Parathyroid adenoma (tissue), 2 donors: Measurements from ENCODE around the gene HHATL.

Source experiments
- H2AFZ ChIP-seq: fragments of 300-600 bp; sonication (generic); one replicate; pipeline ENCODE4 v1.7.0; 2017; ENCODE audit warnings: antibody characterized with exemption, mild to moderate bottlenecking
- H3K27ac ChIP-seq: fragments of 300-600 bp; sonication (generic); one replicate; pipeline ENCODE4 v1.7.0; 2017
- H3K27me3 ChIP-seq: fragments of 300-600 bp; sonication (generic); one replicate; pipeline ENCODE4 v1.7.0; 2017; ENCODE audit warnings: low read length; ENCODE audit not compliant: control insufficient read depth, insufficient read depth
- H3K36me3 ChIP-seq: fragments of 300-600 bp; sonication (generic); one replicate; pipeline ENCODE4 v1.7.0; 2017; ENCODE audit warnings: low read length; ENCODE audit not compliant: control insufficient read depth, insufficient read depth
- H3K4me1 ChIP-seq: fragments of 300-600 bp; sonication (generic); one replicate; pipeline ENCODE4 v1.7.0; 2017; ENCODE audit warnings: control low read depth
- H3K4me2 ChIP-seq: fragments of 300-600 bp; sonication (generic); one replicate; pipeline ENCODE4 v1.7.0; 2017; ENCODE audit warnings: low read length
- H3K4me3 ChIP-seq: fragments of 300-600 bp; sonication (generic); one replicate; pipeline ENCODE4 v1.7.0; 2017; ENCODE audit warnings: low read depth, low read length
- H3K79me2 ChIP-seq: fragments of 300-600 bp; sonication (generic); one replicate; pipeline ENCODE4 v1.7.0; 2017; ENCODE audit warnings: control low read depth
- H3K9ac ChIP-seq: fragments of 300-600 bp; sonication (generic); one replicate; pipeline ENCODE4 v1.7.0; 2017; ENCODE audit warnings: mild to moderate bottlenecking
- H3K9me3 ChIP-seq: fragments of 300-600 bp; sonication (generic); one replicate; pipeline ENCODE4 v1.7.0; 2017; ENCODE audit warnings: low read length; ENCODE audit not compliant: control insufficient read depth
- TF ChIP-seq, protein P1 (sequence below): fragments of 300-600 bp; sonication (generic); IDR thresholded peaks from one replicate; pipeline ENCODE4 v1.7.0; 2017; ENCODE audit warnings: antibody characterized with exemption, mild to moderate bottlenecking
- donor health status: primary hyperparathyroidism.

The HHATL gene

GRCh38 chr3:42731476-42732195 lies 29.0 kb upstream of the HHATL start:
- no peak overlapping the region for H2AFZ ChIP-seq
- H3K4me2 ChIP-seq: no peak overlapping the region
- no peak overlapping the region for H3K27ac ChIP-seq
- no peaks in the 10 kb centered on the region for H3K79me2 ChIP-seq
- no peak overlapping the region for H3K9ac ChIP-seq
- H3K36me3 ChIP-seq: no peaks in the 10 kb centered on the region
- no peak overlapping the region for H3K4me3 ChIP-seq
- TF ChIP-seq, protein P1, sequence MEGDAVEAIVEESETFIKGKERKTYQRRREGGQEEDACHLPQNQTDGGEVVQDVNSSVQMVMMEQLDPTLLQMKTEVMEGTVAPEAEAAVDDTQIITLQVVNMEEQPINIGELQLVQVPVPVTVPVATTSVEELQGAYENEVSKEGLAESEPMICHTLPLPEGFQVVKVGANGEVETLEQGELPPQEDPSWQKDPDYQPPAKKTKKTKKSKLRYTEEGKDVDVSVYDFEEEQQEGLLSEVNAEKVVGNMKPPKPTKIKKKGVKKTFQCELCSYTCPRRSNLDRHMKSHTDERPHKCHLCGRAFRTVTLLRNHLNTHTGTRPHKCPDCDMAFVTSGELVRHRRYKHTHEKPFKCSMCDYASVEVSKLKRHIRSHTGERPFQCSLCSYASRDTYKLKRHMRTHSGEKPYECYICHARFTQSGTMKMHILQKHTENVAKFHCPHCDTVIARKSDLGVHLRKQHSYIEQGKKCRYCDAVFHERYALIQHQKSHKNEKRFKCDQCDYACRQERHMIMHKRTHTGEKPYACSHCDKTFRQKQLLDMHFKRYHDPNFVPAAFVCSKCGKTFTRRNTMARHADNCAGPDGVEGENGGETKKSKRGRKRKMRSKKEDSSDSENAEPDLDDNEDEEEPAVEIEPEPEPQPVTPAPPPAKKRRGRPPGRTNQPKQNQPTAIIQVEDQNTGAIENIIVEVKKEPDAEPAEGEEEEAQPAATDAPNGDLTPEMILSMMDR: no peak
- no peaks in the 10 kb centered on the region for H3K9me3 ChIP-seq
- peaks cover 38% of the 10 kb centered on the region for H3K4me1 ChIP-seq
- H3K27me3 ChIP-seq: no peaks in the 10 kb centered on the region

DNA sequence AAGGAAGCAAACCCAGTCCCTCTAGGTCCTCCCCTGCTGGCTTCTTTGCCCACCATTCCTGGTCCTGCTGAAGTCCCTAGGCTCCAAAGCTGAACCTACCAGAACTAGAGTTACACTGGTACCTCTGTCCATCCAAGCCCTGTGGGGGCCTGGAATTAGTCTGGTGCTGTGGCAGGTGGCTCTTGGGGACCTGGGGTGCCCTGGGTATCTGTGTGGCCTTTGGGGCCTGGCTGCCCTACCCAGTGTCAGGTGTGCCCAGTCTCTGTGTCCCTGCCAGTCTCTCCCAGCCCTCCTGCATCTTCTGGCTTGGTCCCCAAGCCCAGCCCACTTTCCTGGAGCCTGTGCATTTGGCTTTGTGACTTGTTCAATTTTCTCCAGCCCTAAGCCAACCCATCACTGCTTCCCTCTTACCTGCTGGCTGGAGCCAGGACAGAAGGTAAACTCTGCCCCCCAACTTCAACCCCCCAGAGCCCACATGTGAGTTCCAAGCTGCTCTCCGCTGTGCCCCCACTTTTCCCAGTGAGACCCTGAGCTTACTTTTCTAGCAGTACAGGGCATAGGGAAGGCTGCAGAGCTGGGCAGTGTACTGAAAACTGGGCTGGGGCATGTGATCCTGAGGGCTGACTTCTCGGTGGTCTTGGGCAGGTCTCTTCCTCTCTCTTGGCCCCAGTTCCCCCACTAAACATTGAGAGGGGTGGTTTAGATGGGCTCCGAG lies 28.3 kb upstream of the HHATL start:
- Histone ChIP-seq H3K4me3 (no peak overlapping the region), H2AFZ (peak overlapping the region; percentile 35), H3K4me1 (peaks cover 34% of the 10 kb centered on the region), H3K9me3 (no peaks in the 10 kb centered on the region), H3K36me3 (no peaks in the 10 kb centered on the region), H3K9ac (no peak overlapping the region), H3K27me3 (no peaks in the 10 kb centered on the region), H3K4me2 (no peak overlapping the region), H3K27ac (peak overlapping the region; percentile 78), H3K79me2 (no peaks in the 10 kb centered on the region)
- TF ChIP-seq, protein P1: no peak

DNA sequence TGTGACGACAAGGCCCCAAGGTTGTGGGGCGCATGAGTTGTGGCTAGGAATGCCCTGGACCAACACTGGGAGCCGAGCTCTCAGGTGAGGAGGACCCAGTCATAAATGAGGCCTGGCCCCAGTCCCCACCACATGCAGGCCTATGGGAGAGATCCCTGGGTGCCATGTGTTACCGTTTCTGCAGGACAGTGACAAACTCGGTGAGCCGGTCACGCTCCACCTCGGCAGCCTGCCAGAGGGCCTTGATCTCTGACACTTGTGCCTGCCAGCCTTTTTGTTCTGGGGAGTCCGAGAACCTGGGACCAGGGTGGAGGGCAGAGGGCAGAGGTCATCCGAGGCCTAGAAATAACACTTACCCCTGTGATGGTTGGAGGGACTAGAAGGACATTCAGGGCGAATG lies 27.7 kb upstream of the HHATL start:
- H3K4me2 ChIP-seq: peak overlapping the region; percentile 26
- H2AFZ ChIP-seq: peak overlapping the region; percentile 44
- peak overlapping the region; percentile 78 for H3K27ac ChIP-seq

DNA sequence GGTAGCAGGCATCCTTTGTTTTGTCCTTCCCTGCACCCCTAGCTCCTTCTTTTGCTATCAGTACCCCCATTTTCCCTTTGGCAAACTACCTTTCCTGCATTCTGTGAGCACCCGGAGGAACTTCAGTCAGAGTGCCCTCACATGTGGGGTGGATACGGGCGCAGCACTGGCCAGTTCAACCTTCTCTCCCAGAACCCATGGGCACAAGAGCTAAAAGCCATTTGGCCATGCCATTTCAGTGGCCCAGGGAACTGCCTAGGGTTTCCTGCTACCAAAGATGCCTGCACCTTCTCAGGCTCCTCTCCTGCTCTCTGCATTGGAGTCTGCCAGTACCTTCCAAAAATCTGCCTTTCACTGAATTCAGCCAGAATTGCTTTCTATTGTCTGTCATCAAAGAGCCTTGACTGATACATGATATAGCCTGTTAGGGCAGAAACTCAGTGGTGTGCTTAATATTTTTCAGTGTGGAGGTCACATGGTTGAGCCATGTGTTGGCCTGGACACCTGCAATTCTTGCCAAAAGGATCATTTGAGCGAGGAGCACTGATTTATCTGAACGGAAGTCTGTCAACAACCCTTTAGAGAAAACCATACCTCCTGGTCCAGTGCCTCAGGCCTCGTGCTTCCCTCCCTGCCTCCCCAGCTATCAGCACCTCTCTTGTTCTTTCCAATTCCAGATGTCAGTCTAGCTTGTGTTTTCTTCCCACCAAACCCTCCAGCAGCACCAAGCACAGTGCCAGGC lies 27.0 kb upstream of the HHATL start:
- Histone ChIP-seq H3K4me3 (no peak overlapping the region), H3K4me2 (peak overlapping the region; percentile 26), H2AFZ (peak overlapping the region; percentile 44), H3K9ac (no peak overlapping the region), H3K36me3 (no peaks in the 10 kb centered on the region), H3K4me1 (peaks cover 34% of the 10 kb centered on the region), H3K9me3 (no peaks in the 10 kb centered on the region), H3K79me2 (no peaks in the 10 kb centered on the region), H3K27ac (peak overlapping the region; percentile 78), H3K27me3 (no peaks in the 10 kb centered on the region)
- TF ChIP-seq, protein P1: no peak

More for the DNA sequence above, 27.7 kb upstream of the HHATL start:
- TF ChIP-seq, protein P1: no peak
- no peaks in the 10 kb centered on the region for H3K9me3 ChIP-seq
- H3K36me3 ChIP-seq: no peaks in the 10 kb centered on the region
- H3K79me2 ChIP-seq: no peaks in the 10 kb centered on the region
- no peaks in the 10 kb centered on the region for H3K27me3 ChIP-seq
- no peak overlapping the region for H3K9ac ChIP-seq
- peaks cover 34% of the 10 kb centered on the region for H3K4me1 ChIP-seq
- no peak overlapping the region for H3K4me3 ChIP-seq
